Globus pallidus (tissue), 1 donor: Measurements from ENCODE around the gene RHO.
A peak's percentile ranks its signal among the peaks of the same experiment; 100 is the strongest.

Source experiments
- DNase-seq: peaks from one replicate; pipeline ENCODE4 v3.0.0-alpha.2; 2015; ENCODE audit warnings: low spot score

The RHO gene

GRCh38 chr3:129519896-129520715, 8.3 kb upstream of the RHO start:
- no peak for DNase-seq

- DNase-seq, result no peak
These were observed 7.5 kb upstream of the RHO start for GRCh38 chr3:129520960-129521359.

DNA sequence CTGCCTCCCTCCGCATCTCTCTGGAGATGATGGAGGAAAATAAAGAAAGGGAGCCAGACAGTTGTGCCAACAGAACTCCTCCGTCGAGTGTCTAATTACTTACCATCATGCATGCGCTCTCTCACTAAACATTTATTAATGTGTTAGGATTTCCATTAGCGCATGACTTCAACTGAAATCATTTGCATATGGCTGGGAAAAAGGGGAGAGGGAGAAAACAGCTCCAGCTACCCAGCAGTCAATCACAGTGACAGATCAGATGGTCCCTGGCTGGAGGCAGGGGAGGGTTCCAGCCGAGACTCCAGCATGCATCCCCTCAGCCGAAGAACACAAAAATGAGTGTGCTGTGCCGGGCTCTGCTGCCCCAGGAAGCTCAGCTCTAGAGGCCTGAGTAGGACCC, 6.8 kb upstream of the RHO start:
- no peak for DNase-seq

DNA sequence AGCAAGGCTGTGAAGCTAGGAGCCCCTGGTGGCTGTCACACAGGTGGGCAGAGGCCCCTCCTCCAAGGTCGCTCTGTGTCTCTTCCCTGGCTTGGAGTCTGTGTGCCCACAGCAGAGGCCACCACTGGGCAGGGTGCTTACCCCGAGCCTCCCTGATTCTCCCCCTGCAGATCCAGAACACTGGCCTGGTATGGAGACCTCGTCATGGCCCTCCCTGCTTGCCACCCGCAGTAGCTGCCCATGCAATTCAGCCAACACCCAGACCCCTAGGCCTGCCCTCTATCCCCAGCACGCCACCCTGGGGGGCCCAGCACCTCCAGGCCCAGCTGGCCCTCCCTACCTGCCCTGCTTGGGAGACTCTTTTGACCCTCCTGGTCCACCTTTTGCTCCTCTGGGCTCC, 5.5 kb upstream of the RHO start:
- no peak for DNase-seq

DNA sequence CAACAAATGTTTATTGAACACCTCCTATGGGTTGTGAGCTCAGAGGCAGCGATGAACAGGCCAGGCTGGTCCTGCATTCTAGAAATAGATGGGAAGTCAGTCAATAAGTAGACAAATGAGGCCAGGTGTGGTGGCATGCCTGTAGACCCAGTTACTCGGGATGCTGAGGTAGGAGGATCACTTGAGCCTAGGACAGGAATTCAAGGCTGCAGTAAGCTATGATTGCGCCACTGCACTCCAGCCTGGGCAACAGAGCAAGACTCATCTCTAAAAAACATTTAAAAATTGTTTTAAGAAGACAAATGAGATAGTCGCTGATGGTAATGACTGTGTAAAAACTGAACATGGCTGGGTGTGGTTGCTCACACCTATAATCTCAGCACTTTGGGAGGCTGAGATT, 4.4 kb upstream of the RHO start:
- DNase-seq, result no peak

GRCh38 chr3:129525341-129525968, 3.0 kb upstream of the RHO start:
- no peak for DNase-seq

GRCh38 chr3:129526121-129526900, 2.1 kb upstream of the RHO start:
- DNase-seq, result peak; percentile 26

- no peak for DNase-seq
These were observed 1.2 kb upstream of the RHO start for GRCh38 chr3:129527262-129527661.

DNA sequence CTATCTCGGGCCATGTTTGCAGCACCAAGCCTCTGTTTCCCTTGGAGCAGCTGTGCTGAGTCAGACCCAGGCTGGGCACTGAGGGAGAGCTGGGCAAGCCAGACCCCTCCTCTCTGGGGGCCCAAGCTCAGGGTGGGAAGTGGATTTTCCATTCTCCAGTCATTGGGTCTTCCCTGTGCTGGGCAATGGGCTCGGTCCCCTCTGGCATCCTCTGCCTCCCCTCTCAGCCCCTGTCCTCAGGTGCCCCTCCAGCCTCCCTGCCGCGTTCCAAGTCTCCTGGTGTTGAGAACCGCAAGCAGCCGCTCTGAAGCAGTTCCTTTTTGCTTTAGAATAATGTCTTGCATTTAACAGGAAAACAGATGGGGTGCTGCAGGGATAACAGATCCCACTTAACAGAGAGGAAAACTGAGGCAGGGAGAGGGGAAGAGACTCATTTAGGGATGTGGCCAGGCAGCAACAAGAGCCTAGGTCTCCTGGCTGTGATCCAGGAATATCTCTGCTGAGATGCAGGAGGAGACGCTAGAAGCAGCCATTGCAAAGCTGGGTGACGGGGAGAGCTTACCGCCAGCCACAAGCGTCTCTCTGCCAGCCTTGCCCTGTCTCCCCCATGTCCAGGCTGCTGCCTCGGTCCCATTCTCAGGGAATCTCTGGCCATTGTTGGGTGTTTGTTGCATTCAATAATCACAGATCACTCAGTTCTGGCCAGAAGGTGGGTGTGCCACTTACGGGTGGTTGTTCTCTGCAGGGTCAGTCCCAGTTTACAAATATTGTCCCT, 1.2 kb downstream of the RHO start:
- DNase-seq, result no peak

- DNase-seq, result no peak
These were observed 1.9 kb downstream of the RHO start for GRCh38 chr3:129530251-129530791.

DNA sequence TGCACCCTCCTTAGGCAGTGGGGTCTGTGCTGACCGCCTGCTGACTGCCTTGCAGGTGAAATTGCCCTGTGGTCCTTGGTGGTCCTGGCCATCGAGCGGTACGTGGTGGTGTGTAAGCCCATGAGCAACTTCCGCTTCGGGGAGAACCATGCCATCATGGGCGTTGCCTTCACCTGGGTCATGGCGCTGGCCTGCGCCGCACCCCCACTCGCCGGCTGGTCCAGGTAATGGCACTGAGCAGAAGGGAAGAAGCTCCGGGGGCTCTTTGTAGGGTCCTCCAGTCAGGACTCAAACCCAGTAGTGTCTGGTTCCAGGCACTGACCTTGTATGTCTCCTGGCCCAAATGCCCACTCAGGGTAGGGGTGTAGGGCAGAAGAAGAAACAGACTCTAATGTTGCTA, 2.4 kb downstream of the RHO start:
- no peak for DNase-seq

DNA sequence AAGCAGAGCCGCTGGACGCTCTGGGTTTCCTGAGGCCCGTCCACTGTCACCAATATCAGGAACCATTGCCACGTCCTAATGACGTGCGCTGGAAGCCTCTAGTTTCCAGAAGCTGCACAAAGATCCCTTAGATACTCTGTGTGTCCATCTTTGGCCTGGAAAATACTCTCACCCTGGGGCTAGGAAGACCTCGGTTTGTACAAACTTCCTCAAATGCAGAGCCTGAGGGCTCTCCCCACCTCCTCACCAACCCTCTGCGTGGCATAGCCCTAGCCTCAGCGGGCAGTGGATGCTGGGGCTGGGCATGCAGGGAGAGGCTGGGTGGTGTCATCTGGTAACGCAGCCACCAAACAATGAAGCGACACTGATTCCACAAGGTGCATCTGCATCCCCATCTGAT, 3.3 kb downstream of the RHO start:
- no peak for DNase-seq

DNA sequence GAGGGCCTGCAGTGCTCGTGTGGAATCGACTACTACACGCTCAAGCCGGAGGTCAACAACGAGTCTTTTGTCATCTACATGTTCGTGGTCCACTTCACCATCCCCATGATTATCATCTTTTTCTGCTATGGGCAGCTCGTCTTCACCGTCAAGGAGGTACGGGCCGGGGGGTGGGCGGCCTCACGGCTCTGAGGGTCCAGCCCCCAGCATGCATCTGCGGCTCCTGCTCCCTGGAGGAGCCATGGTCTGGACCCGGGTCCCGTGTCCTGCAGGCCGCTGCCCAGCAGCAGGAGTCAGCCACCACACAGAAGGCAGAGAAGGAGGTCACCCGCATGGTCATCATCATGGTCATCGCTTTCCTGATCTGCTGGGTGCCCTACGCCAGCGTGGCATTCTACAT, 3.8 kb downstream of the RHO start:
- DNase-seq, result no peak

DNA sequence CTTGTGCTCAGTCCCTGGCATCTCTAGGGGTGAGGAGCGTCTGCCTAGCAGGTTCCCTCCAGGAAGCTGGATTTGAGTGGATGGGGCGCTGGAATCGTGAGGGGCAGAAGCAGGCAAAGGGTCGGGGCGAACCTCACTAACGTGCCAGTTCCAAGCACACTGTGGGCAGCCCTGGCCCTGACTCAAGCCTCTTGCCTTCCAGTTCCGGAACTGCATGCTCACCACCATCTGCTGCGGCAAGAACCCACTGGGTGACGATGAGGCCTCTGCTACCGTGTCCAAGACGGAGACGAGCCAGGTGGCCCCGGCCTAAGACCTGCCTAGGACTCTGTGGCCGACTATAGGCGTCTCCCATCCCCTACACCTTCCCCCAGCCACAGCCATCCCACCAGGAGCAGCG, 5.0 kb downstream of the RHO start:
- no peak for DNase-seq

DNA sequence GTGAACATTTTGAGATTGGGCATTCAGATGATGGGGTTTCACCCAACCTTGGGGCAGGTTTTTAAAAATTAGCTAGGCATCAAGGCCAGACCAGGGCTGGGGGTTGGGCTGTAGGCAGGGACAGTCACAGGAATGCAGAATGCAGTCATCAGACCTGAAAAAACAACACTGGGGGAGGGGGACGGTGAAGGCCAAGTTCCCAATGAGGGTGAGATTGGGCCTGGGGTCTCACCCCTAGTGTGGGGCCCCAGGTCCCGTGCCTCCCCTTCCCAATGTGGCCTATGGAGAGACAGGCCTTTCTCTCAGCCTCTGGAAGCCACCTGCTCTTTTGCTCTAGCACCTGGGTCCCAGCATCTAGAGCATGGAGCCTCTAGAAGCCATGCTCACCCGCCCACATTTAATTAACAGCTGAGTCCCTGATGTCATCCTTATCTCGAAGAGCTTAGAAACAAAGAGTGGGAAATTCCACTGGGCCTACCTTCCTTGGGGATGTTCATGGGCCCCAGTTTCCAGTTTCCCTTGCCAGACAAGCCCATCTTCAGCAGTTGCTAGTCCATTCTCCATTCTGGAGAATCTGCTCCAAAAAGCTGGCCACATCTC, 6.1 kb downstream of the RHO start:
- DNase-seq, result no peak

GRCh38 chr3:129535075-129535474, 6.6 kb downstream of the RHO start:
- DNase-seq, result no peak

DNA sequence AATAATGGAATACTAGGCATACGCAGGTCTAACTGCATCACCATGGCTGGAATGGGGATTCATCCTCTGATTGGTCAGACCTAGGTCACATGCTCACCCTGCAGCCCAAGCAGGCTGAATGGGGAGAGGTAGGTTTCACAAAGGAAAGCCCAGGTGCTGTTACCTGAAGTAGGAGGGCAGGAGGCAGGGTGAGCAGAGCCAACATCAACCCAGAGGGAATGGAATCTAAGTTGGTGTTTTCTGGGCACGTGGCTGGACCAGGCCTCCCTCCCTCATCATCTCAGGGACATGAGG, 7.9 kb downstream of the RHO start:
- no peak for DNase-seq

GRCh38 chr3:129536804-129537203, 8.4 kb downstream of the RHO start:
- no peak for DNase-seq

DNA sequence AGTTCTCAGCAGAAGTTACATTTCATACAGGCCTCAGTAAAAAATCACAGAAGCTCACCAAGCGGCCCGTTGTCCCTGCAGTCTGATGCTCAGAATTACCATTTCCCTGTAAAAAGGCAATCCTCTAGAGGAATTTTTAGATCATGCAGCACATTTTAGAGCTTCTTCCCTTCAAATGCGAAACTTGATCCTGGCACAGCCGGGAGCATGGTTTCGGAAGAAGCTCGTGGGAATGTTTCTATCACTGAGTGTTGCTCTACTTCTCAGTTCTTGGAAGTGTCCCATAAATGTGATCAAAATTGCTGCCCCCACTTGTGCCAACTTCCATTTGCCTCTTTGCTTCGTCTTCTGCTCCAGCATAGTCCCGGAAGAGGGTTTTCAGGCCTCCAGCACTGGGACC, 10.8 kb downstream of the RHO start:
- no peak for DNase-seq

DNA sequence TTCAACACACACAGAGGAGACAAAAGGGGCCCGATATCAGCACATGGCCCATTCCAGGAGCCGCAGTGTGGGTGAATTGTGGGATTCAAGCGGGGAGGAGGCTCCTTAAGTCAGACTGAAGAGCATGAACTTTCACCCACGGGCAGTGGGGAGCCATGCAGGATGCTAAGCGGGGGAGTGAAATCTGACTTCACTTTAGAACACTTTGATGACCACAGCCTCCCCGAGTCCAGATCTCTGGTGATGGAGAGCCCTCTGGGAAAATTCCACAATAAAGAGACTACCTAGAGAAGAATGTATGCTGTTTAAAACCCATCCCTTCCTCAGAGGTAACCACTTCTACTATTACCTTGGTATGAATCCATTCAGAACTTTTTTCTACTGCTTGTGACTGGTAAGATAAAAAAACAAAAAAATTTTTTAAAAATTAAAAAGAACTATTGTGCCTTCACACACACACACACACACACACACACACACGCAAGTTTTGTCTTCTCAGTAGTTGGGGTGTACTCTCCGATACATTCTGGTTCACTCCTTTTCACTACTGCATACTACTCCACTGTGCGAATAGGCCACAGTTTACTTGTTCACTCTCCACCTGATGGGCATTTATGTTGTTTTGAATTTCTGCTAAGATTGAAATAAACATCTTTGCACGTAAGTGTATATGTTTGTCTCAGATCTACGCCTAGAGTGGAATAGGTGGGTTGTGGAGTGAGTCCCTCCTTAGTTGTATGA, 12.5 kb downstream of the RHO start:
- DNase-seq, result no peak

- DNase-seq, result no peak
These were observed 14.3 kb downstream of the RHO start for GRCh38 chr3:129542747-129543146.
